GM19324 (cell line): Measurements from ENCODE around the gene IFNAR1.

ENCODE experiments used
- ATAC-seq: cut with Tn5 transposase; IDR thresholded peaks from one replicate; pipeline ENCODE4 v1.9.1; 2021; ENCODE audit warnings: mild to moderate bottlenecking, moderate library complexity; ENCODE audit not compliant: unreplicated experiment, low FRiP score

Gene IFNAR1

GRCh38 chr21:33396436-33396835, 71.7 kb downstream of the IFNAR1 start:
- no peak for ATAC-seq

GRCh38 chr21:33396951-33397350, 72.2 kb downstream of the IFNAR1 start:
- no peak for ATAC-seq

DNA sequence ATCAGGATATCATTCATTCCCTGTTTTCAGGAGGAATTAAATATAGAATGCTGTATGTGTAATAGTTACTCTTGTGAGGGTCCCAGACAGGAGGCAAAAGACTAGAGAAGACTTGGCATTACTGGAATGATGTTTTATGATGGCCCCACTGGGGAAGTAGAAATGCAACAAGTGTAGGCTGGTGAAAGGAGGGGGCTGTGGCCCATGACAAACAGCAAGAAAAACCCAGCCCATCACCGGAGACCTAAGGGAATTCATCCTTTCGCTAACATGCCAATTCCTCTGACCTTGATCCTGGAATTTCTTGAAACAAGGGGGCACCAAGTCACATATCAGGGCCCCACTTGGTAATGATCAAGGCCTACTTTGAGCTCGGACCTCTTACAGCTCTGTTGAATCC, 72.9 kb downstream of the IFNAR1 start:
- ATAC-seq, result no peak

DNA sequence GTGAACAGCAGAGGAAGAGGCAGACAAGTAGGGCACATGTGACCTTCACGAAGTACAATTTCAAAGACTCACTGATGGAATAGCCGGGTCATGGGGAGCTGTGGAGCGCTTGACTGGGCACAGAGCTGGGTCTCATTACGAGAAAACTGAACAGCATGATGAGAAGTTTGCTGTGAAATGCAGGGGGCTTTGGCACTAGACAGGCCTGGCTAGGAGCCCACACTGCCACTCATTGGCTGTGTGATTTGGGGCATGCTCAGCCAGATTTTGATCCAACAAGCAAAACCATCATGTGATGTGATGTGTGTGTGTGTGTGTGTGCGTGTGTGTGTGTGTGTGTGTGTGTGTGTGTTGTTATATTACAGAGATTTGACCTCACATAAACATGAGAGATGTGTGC, 73.6 kb downstream of the IFNAR1 start:
- ATAC-seq, result no peak

GRCh38 chr21:33401630-33401992, 76.8 kb downstream of the IFNAR1 start:
- ATAC-seq, result no peak

GRCh38 chr21:33402001-33402979, 77.5 kb downstream of the IFNAR1 start:
- ATAC-seq, result no peak

GRCh38 chr21:33403128-33403785, 78.5 kb downstream of the IFNAR1 start, which contains the start of gene IFNGR2:
Gene IFNGR2, plus strand, starts transcription at chr21:33403413. Its CDS starts 131 bp downstream, at chr21:33403544.
- ATAC-seq, result peak; percentile 38

GRCh38 chr21:33403786-33404585, 79.2 kb downstream of the IFNAR1 start:
- peak; percentile 35 for ATAC-seq

DNA sequence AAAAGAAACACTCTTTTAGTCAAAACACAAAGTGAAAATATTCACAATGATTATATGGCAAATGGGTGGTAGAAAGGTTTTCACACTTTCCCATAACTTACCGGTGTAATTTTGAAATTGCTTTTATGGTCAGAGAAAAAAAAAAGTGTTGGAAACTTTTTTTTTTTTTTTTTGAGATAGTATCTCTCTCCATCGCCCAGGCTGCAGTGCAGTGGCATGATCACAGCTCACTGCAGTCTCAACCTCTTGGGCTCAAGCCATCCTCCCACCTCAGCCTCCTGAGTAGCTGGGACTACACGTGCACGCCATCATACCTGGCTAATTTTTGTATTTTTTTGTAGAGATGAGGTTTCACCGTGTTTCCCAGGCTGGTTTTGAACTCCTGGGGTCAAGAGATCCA, 81.7 kb downstream of the IFNAR1 start:
- no peak for ATAC-seq
